GM18498 (cell line): Measurements from ENCODE around the gene EBF3.
"Not testable (repeated sequence)": the region's sequence is repeated elsewhere in the genome, so short reads cannot be mapped to it uniquely, and the experiment has no call there.

Experiments
- ATAC-seq: cut with Tn5 transposase; IDR thresholded peaks from one replicate; pipeline ENCODE4 v1.9.1; 2021; ENCODE audit warnings: mild to moderate bottlenecking, moderate library complexity; ENCODE audit not compliant: unreplicated experiment

EBF3 gene

GRCh38 chr10:129929343-129930292, 34.5 kb downstream of the EBF3 start:
- no peak for ATAC-seq

GRCh38 chr10:129927351-129928120, 36.5 kb downstream of the EBF3 start:
- no peak for ATAC-seq

GRCh38 chr10:129926066-129927055, 37.7 kb downstream of the EBF3 start:
- no peak for ATAC-seq

DNA sequence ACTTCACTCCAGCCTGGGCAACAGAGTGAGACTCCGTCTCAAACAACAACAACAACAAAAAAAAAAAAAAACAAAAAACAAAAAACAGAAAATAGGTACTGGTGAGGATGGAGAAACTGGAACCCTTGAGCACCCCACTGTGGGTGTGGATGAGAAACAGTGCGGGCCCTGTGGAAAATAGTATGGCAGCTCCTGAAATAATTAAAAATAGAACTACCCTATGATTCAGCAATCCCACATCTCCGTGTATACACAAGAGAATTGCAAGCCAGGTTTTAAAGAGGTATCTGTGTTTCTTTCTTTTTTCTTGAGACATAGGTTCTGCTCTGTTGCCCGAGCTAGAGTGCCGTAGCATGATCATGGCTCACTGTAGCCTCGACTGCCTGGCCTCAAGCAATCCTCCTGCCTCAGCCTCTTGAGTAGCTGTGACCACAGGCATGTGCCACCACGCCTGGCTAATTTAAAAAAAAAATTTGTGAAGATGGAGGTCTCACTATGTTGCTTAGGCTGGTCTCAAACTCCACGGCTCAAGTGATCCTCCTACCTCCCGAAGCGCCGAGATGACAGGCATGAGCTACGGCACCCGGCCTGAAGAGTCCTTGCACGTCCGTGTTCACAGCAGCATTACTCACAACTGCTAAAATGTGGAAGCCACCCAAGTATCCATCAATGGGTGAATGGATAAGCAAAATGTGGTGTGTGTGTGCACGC, 39.5 kb downstream of the EBF3 start:
- ATAC-seq: no peak

- ATAC-seq: no peak
Observed at GRCh38 chr10:129922598-129923123, 41.4 kb downstream of the EBF3 start.

GRCh38 chr10:129921801-129922597, 42.1 kb downstream of the EBF3 start:
- no peak for ATAC-seq

DNA sequence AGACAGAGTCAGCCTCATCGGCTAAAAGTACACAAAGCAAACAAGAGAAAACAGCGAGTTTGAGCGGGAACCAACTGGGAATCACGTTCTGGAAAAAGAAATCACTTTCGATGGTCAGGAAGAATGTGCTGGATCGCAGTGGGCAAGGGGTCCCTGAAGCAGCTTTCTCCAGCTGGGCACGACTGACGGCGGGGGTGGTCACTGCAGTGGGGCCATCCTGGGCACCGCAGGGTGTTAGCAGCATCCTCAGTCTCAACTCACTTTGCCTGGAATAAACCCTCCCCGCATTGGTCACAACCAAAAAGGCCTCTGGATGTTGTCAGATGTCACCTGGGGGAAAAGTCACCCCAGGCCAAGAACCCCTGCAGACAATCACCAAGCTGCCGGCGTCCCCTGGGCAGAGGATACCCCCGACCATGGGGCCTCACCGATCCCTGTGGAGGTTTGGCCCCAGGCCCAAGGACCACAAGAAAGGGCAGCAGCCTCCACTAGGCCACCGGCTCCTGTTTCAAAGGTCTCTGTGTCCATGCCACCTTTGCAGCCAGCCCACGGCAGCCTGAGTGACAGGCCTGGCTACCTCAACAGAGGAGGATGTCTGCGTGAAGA, 42.9 kb downstream of the EBF3 start:
- no peak for ATAC-seq

DNA sequence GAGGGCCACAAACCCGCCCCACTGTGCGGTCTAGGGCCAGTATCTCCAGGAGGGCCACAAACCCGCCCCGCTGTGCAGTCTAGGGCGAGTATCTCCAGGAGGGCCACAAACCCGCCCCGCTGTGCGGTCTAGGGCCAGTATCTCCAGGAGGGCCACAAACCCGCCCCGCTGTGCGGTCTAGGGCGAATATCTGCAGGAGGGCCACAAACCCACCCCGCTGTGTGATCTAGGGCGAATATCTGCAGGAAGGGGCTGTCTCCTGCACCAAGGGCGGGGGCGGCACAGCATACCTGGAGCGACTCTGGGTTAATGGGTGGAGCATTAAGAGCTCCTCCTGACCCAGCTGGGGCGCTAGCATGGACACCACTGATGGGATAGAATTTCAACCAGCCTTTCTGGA, 43.9 kb downstream of the EBF3 start:
- ATAC-seq: not testable (repeated sequence)

DNA sequence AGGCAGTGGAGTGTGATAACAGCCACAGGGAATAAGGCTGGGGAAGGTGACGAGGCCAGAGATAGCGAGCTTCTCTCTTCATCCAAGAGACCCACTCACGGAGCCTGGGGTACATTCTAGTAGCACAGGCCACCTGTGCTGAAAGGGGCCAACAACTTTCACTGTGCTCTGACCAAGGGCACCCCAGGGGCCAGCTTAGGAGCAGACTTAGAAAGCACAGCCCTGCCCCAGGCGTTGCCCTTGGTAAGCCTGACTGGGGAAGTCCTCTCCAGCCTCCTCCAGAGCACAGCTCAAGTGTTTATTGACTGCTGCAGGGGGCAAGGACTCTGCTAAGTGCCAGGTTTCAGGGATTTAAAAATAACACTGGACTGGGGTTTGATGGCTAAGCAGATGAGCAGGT, 44.7 kb downstream of the EBF3 start:
- no peak for ATAC-seq

GRCh38 chr10:129918836-129919235, 45.2 kb downstream of the EBF3 start:
- ATAC-seq: no peak

DNA sequence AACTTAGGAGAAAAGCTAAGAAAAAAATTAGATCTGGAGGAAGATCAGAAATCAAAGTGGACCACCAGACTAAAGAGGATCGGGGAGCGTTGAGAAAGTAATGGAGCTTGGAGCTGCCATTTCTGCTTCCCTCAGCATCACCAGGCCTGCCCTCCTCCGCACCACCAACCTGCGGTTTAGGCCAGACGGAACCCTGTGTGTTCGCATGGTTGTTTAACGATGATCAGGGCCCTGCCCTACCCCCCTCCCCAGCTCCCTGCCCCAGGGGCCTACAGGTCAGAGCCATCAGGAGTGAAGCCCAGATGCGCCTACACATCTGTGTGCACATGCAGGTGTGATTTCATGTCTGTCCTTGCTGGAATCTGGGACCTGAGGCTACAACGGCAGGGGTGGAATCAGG, 45.7 kb downstream of the EBF3 start:
- ATAC-seq: no peak

DNA sequence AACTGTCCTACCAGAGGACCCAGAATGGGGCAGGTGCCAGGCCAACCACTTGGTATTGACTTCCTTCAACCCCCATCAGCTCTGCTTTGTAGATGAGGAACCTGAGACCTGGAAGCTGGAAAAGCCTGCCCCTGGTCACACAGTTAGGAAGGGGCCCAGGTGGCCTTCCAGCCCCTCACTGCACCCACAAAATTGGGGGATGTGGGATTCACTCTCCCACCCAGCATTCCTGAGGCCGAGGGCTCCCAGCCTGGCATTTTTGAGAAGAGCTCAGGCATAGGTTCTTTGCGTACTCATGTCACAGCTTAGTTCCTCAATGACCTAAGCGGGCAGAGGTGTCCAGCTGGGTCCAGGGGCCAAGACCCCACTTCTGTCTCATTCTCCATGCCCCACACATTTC, 46.1 kb downstream of the EBF3 start:
- no peak for ATAC-seq

DNA sequence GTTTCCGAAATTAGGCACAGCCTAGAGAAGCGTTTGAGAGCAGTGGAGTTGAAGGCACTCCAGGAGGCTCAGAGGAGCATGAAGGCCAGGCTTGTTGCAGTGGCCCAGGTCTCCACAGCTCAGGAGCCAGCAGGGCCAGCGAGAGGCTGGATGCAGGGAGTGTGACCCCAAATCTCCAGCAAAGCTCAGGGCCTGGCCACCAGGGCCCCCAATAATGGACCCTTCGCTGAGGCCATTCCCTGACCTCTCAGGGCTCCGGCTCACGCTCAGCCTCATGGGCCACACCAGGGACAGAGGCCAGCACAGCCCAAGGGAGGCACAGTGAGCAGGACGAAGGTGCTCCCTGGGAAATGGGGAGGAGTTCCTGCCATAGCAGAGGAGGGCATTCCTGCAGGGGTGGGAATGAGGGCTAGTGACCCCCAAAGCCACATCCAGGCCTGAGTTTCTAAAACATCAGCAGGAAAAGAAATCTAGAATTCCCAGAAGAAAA, 47.5 kb downstream of the EBF3 start:
- ATAC-seq: no peak

GRCh38 chr10:129915526-129916378, 48.3 kb downstream of the EBF3 start:
- ATAC-seq: no peak

DNA sequence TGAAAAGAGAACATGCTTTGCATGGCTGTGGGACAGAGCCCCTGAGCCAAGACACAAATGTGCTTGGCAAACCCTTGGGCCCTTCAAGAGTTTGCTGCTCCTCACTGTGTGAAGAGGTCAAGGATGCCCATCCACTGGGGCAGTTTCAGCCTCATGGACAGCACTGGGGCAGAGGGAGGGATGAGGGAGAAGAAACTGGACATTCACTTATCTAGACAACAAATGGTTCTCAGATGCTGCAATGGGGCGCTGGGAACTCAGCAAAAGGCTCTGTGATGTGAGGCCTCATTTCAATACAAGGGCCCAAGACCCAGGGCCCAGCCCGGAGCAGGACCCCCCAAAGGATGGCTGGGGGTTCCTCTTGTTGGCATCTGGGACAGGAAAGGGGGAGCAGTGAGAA, 49.1 kb downstream of the EBF3 start:
- no peak for ATAC-seq

- ATAC-seq: no peak
Observed at GRCh38 chr10:129914153-129914855, 49.8 kb downstream of the EBF3 start.
